GM21447 (cell line): ENCODE data around the gene PCK1.

ENCODE experiments used
- ATAC-seq: cut with Tn5 transposase; IDR thresholded peaks from one replicate; pipeline ENCODE4 v1.9.1; 2021; ENCODE audit not compliant: unreplicated experiment

PCK1 gene

GRCh38 chr20:57587278-57587988 is 26.5 kb downstream of the PCK1 start:
- no peak for ATAC-seq

- no peak for ATAC-seq
These were observed 27.1 kb downstream of the PCK1 start for GRCh38 chr20:57587989-57588377.

- ATAC-seq = no peak
These were observed 27.7 kb downstream of the PCK1 start for GRCh38 chr20:57588596-57588995.

- no peak for ATAC-seq
These were observed 28.3 kb downstream of the PCK1 start for GRCh38 chr20:57589123-57589727.

GRCh38 chr20:57589728-57590484 is 29.0 kb downstream of the PCK1 start:
- ATAC-seq = no peak

GRCh38 chr20:57590485-57591288 is 29.8 kb downstream of the PCK1 start:
- no peak for ATAC-seq

- no peak for ATAC-seq
These were observed 30.6 kb downstream of the PCK1 start for GRCh38 chr20:57591289-57592229.

GRCh38 chr20:57592263-57593092 is 31.6 kb downstream of the PCK1 start:
- no peak for ATAC-seq

GRCh38 chr20:57593134-57593886 is 32.4 kb downstream of the PCK1 start:
- no peak for ATAC-seq

GRCh38 chr20:57594092-57594951 is 33.4 kb downstream of the PCK1 start:
- no peak for ATAC-seq

- ATAC-seq = no peak
These were observed 34.4 kb downstream of the PCK1 start for GRCh38 chr20:57595041-57596030.

- no peak for ATAC-seq
These were observed 35.4 kb downstream of the PCK1 start for GRCh38 chr20:57596358-57596757.

- peak; percentile 52 for ATAC-seq
These were observed 36.4 kb downstream of the PCK1 start for GRCh38 chr20:57596998-57597939.

- ATAC-seq = no peak
These were observed 37.1 kb downstream of the PCK1 start for GRCh38 chr20:57598060-57598459.

- no peak for ATAC-seq
These were observed 37.6 kb downstream of the PCK1 start for GRCh38 chr20:57598491-57598890.
